HEK293 (cell line): ENCODE results near the gene JTB.

ENCODE experiments used
- BCL11B ChIP-seq: fragments of 450-650 bp; formaldehyde crosslinking; IDR thresholded peaks from 2 replicates; pipeline ENCODE4 v1.5.1; 2016; ENCODE audit warnings: low read depth, missing biosample characterization, missing genetic modification characterization
- GFI1B ChIP-seq: fragments of 450-650 bp; formaldehyde crosslinking; IDR thresholded peaks from 2 replicates; pipeline ENCODE4 v1.5.1; 2016; ENCODE audit warnings: missing biosample characterization, missing genetic modification characterization
- PRDM1 ChIP-seq: fragments of 450-650 bp; formaldehyde crosslinking; IDR thresholded peaks from 2 replicates; pipeline ENCODE4; 2016; ENCODE audit warnings: missing biosample characterization, missing genetic modification characterization
- PRDM10 ChIP-seq: fragments of 450-650 bp; formaldehyde crosslinking; IDR thresholded peaks from 2 replicates; pipeline ENCODE4 v1.5.1; 2016; ENCODE audit warnings: missing biosample characterization, missing genetic modification characterization
- SCRT2 ChIP-seq: fragments of 450-650 bp; formaldehyde crosslinking; IDR thresholded peaks from 2 replicates; pipeline ENCODE4 v1.5.1; 2016; ENCODE audit warnings: missing biosample characterization, missing genetic modification characterization
- WT1 ChIP-seq: fragments of 450-650 bp; formaldehyde crosslinking; IDR thresholded peaks from 2 replicates; pipeline ENCODE4 v1.5.1; 2016; ENCODE audit warnings: missing biosample characterization, missing genetic modification characterization
- ZBTB10 ChIP-seq: fragments of 450-650 bp; formaldehyde crosslinking; IDR thresholded peaks from 2 replicates; pipeline ENCODE4 v1.5.1; 2016; ENCODE audit warnings: missing biosample characterization, missing genetic modification characterization
- ZFP41 ChIP-seq: fragments of 450-650 bp; formaldehyde crosslinking; IDR thresholded peaks from 2 replicates; pipeline ENCODE4 v1.5.1; 2016; ENCODE audit warnings: missing biosample characterization, missing genetic modification characterization, borderline replicate concordance
- ZNF146 ChIP-seq: fragments of 450-650 bp; formaldehyde crosslinking; IDR thresholded peaks from 2 replicates; pipeline ENCODE4 v1.5.1; 2016; ENCODE audit warnings: missing biosample characterization, missing genetic modification characterization
- ZNF148 ChIP-seq: fragments of 450-650 bp; formaldehyde crosslinking; IDR thresholded peaks from 2 replicates; pipeline ENCODE4 v1.5.0; 2017; ENCODE audit warnings: missing biosample characterization, missing genetic modification characterization, borderline replicate concordance
- ZNF155 ChIP-seq: fragments of 450-650 bp; formaldehyde crosslinking; IDR thresholded peaks from 2 replicates; pipeline ENCODE4 v1.5.1; 2016; ENCODE audit warnings: missing biosample characterization, missing genetic modification characterization
- ZNF169 ChIP-seq: fragments of 450-650 bp; formaldehyde crosslinking; IDR thresholded peaks from 2 replicates; pipeline ENCODE4 v1.5.1; 2016; ENCODE audit warnings: missing biosample characterization, missing genetic modification characterization
- ZNF184 ChIP-seq: fragments of 450-650 bp; IDR thresholded peaks from 2 replicates; pipeline ENCODE4 v1.5.1; 2018; ENCODE audit warnings: missing biosample characterization, mild to moderate bottlenecking, missing genetic modification characterization
- ZNF221 ChIP-seq: fragments of 450-650 bp; formaldehyde crosslinking; IDR thresholded peaks from 2 replicates; pipeline ENCODE4 v1.5.1; 2017; ENCODE audit warnings: missing biosample characterization, missing genetic modification characterization, borderline replicate concordance
- ZNF223 ChIP-seq: fragments of 450-650 bp; formaldehyde crosslinking; IDR thresholded peaks from 2 replicates; pipeline ENCODE4 v1.5.1; 2016; ENCODE audit warnings: missing biosample characterization, missing genetic modification characterization
- ZNF311 ChIP-seq: fragments of 450-650 bp; formaldehyde crosslinking; IDR thresholded peaks from 2 replicates; pipeline ENCODE4 v1.5.1; 2017; ENCODE audit warnings: missing biosample characterization, missing genetic modification characterization, borderline replicate concordance
- ZNF341 ChIP-seq: fragments of 450-650 bp; formaldehyde crosslinking; IDR thresholded peaks from 2 replicates; pipeline ENCODE4; 2016; ENCODE audit warnings: low read depth, missing biosample characterization, missing genetic modification characterization
- ZNF37A ChIP-seq: fragments of 450-650 bp; IDR thresholded peaks from 2 replicates; pipeline ENCODE4 v1.5.1; 2018; ENCODE audit warnings: missing biosample characterization, missing genetic modification characterization
- ZNF514 ChIP-seq: fragments of 450-650 bp; formaldehyde crosslinking; IDR thresholded peaks from 2 replicates; pipeline ENCODE4 v1.5.1; 2016; ENCODE audit warnings: missing biosample characterization, missing genetic modification characterization
- ZNF518A ChIP-seq: fragments of 450-650 bp; formaldehyde crosslinking; conservative IDR thresholded peaks from 2 replicates; pipeline ENCODE4 v1.5.1; 2016; ENCODE audit warnings: low read depth, missing biosample characterization, missing genetic modification characterization
- ZNF560 ChIP-seq: fragments of 450-650 bp; formaldehyde crosslinking; IDR thresholded peaks from 2 replicates; pipeline ENCODE4 v1.5.1; 2017; ENCODE audit warnings: missing biosample characterization, missing genetic modification characterization, borderline replicate concordance
- ZNF747 ChIP-seq: fragments of 450-650 bp; formaldehyde crosslinking; IDR thresholded peaks from 2 replicates; pipeline ENCODE4 v1.5.1; 2016; ENCODE audit warnings: missing biosample characterization, missing genetic modification characterization
- ZSCAN4 ChIP-seq: fragments of 450-650 bp; formaldehyde crosslinking; IDR thresholded peaks from 2 replicates; pipeline ENCODE4 v1.5.1; 2017; ENCODE audit warnings: missing biosample characterization, missing genetic modification characterization

JTB gene

GRCh38 chr1:153958111-153958960, 19.1 kb downstream of the JTB start, which contains the start of gene CRTC2 (continued):
- peak; percentile 95 for TF ChIP-seq ZNF341 (tag by site-specific recombination)
- TF ChIP-seq PRDM10 (tag by site-specific recombination): peak; percentile 71
- TF ChIP-seq ZNF223 (tag by site-specific recombination): 0 out of 2 replicates have a peak, but pooled peaks have one; percentile 11
- TF ChIP-seq ZNF518A: peak; percentile 44; the same call in 1 of the 2 replicates
- no peak for TF ChIP-seq GFI1B
- TF ChIP-seq ZNF221 (tag by site-specific recombination): no peak
- TF ChIP-seq WT1: peak; percentile 95
- TF ChIP-seq ZNF560 (tag by site-specific recombination): no peak
- TF ChIP-seq ZNF514: no peak
- no peak for TF ChIP-seq ZNF146
- no peak for TF ChIP-seq ZFP41 (tag by site-specific recombination)
- no peak for TF ChIP-seq ZNF37A
- no peak for TF ChIP-seq ZNF747 (tag by site-specific recombination)
- TF ChIP-seq BCL11B (tag by site-specific recombination): no peak
- peak; percentile 96 for TF ChIP-seq PRDM1 (tag by site-specific recombination)
- TF ChIP-seq SCRT2 (tag by site-specific recombination): peak; percentile 100
- no peak for TF ChIP-seq ZNF184 (tag by site-specific recombination)
- peak; percentile 74 for TF ChIP-seq ZBTB10 (tag by site-specific recombination)
- no peak for TF ChIP-seq ZNF311
- no peak for TF ChIP-seq ZNF148
- no peak for TF ChIP-seq ZNF169
- TF ChIP-seq ZSCAN4 (tag by site-specific recombination): peak; percentile 55; the same call in 1 of the 2 replicates
- no peak for TF ChIP-seq ZNF155 (tag by site-specific recombination)
